WTC11 (cell line): ENCODE data around the gene PPP6C. TPM values are rescaled to one million over a fixed set of nuclear protein-coding genes. Genes with fewer than 3 reads are reported as not detected.

Experiments used
- ATAC-seq: fragments of 200-7000 bp; cut with Tn5 transposase; 2 replicates; pipeline ENCODE4 v1.10.0; 2021; ENCODE audit warnings: mild to moderate bottlenecking, moderate library complexity
- CTCF ChIA-PET: fragments of 300-600 bp; sonication (Branson Sonifier 250); formaldehyde crosslinking; loops from one replicate; lab custom pipeline; 2021; ENCODE audit warnings: antibody characterized with exemption; lab: Charles Lee
- POLR2A ChIA-PET: fragments of 350-600 bp; sonication (Branson Sonifier 250); formaldehyde crosslinking; loops from one replicate; lab custom pipeline; 2021; ENCODE audit warnings: antibody characterized with exemption; lab: Charles Lee
- DNase-seq: peaks from one replicate; pipeline ENCODE4 v3.0.0; 2021; ENCODE audit warnings: low spot score
- H3K27ac Mint-ChIP-seq: 2 replicates; pipeline ENCODE4 v1.8.0; 2021; ENCODE audit warnings: mixed read lengths
- H3K27me3 Mint-ChIP-seq: 2 replicates; pipeline ENCODE4 v1.8.0; 2021; ENCODE audit warnings: low read depth, mild to moderate bottlenecking, moderate library complexity, mixed read lengths
- H3K36me3 Mint-ChIP-seq: 2 replicates; pipeline ENCODE4 v1.8.0; 2021; ENCODE audit warnings: mixed read lengths
- H3K4me1 Mint-ChIP-seq: 2 replicates; pipeline ENCODE4 v1.8.0; 2022; ENCODE audit warnings: mixed read lengths
- H3K4me3 Mint-ChIP-seq: 2 replicates; pipeline ENCODE4 v1.8.0; 2021; ENCODE audit warnings: mild to moderate bottlenecking, moderate library complexity, mixed read lengths
- H3K9me3 Mint-ChIP-seq: 2 replicates; pipeline ENCODE4 v1.8.0; 2021; ENCODE audit warnings: mixed read lengths
- ARID4B ChIP-seq: sonication (generic); formaldehyde crosslinking; IDR thresholded peaks from 2 replicates; pipeline ENCODE4 v1.8.0; 2023; ENCODE audit warnings: missing genetic modification reagents, mild to moderate bottlenecking, borderline replicate concordance
- CBFB ChIP-seq: sonication (generic); formaldehyde crosslinking; IDR thresholded peaks from 2 replicates; pipeline ENCODE4 v1.8.1; 2022; ENCODE audit warnings: mild to moderate bottlenecking, low read depth, missing genetic modification reagents
- CTCF ChIP-seq: fragments of 200-600 bp; IDR thresholded peaks from 2 replicates; pipeline ENCODE4 v1.8.0; 2022; ENCODE audit warnings: antibody characterized with exemption
- E2F5 ChIP-seq: sonication (generic); formaldehyde crosslinking; IDR thresholded peaks from 2 replicates; pipeline ENCODE4 v1.8.1; 2022; ENCODE audit warnings: mild to moderate bottlenecking, moderate library complexity, missing genetic modification reagents
- ELF4 ChIP-seq: sonication (generic); formaldehyde crosslinking; IDR thresholded peaks from 2 replicates; pipeline ENCODE4 v1.8.1; 2022; ENCODE audit warnings: low read depth, mild to moderate bottlenecking, moderate library complexity, missing genetic modification reagents
- HMGA2 ChIP-seq: fragments of 250-450 bp; sonication (Bioruptor Pico); IDR thresholded peaks from 2 replicates; pipeline ENCODE4 v1.4.0; 2021; ENCODE audit warnings: mild to moderate bottlenecking, moderate library complexity
- IRF1 ChIP-seq: sonication (generic); formaldehyde crosslinking; IDR thresholded peaks from 2 replicates; pipeline ENCODE4 v1.8.0; 2023; ENCODE audit warnings: missing genetic modification reagents
- IRF2 ChIP-seq: sonication (generic); formaldehyde crosslinking; IDR thresholded peaks from 2 replicates; pipeline ENCODE4 v1.8.0; 2022; ENCODE audit warnings: low read depth, missing genetic modification reagents, borderline replicate concordance
- OVOL2 ChIP-seq: fragments of 250-450 bp; sonication (Bioruptor Pico); IDR thresholded peaks from 2 replicates; pipeline ENCODE4 v1.9.0; 2021; ENCODE audit warnings: mild to moderate bottlenecking, borderline replicate concordance
- PRDM15 ChIP-seq: sonication (generic); formaldehyde crosslinking; IDR thresholded peaks from 2 replicates; pipeline ENCODE4 v1.8.0; 2022; ENCODE audit warnings: missing genetic modification reagents
- SMAD3 ChIP-seq: sonication (generic); formaldehyde crosslinking; IDR thresholded peaks from 2 replicates; pipeline ENCODE4 v1.8.0; 2022; ENCODE audit warnings: missing genetic modification reagents, mild to moderate bottlenecking, borderline replicate concordance
- ZSCAN18 ChIP-seq: fragments of 250-450 bp; sonication (Bioruptor Pico); IDR thresholded peaks from 2 replicates; pipeline ENCODE4 v2.1.2; 2022; ENCODE audit warnings: mild to moderate bottlenecking, moderate library complexity
- total RNA-seq: library from RNA; stranded (reverse); gene quantifications from 3 replicates; pipeline ENCODE4 v1.2.3, GENCODE V29; 2021

PPP6C gene
- total RNA-seq, 1 experiment from 2014 or later = 40.9 TPM

- no peak overlapping the region for H3K27ac Mint-ChIP-seq
- DNase-seq (no peak), ATAC-seq (no peak)
- no peaks in the 10 kb centered on the region for H3K27me3 Mint-ChIP-seq
- TF ChIP-seq CBFB (CRISPR knock-in tag) (no peak), SMAD3 (CRISPR knock-in tag) (no peak), IRF2 (CRISPR knock-in tag) (no peak), ELF4 (CRISPR knock-in tag) (no peak), OVOL2 (no peak)
- POLR2A ChIA-PET = interaction anchor here (0.6 kb wide), 1 partner anchor 17 kb away, joined by 4 read pairs; no protein-coding TSS in a partner anchor
- peaks cover 24% of the 10 kb centered on the region for H3K36me3 Mint-ChIP-seq
- H3K4me1 Mint-ChIP-seq = peaks cover 13% of the 10 kb centered on the region
- H3K9me3 Mint-ChIP-seq = no peaks in the 10 kb centered on the region
- H3K4me3 Mint-ChIP-seq = no peak overlapping the region
- CTCF ChIA-PET = interaction anchor here (0.6 to 1.6 kb wide), 5 partner anchors 15 to 371 kb away, joined by 3 to 5 read pairs (median 3); partner anchors contain the start of gene OLFML2A
These were observed 42.1 kb downstream of the PPP6C start for GRCh38 chr9:125147401-125147951.

GRCh38 chr9:125146247-125146646 lies 43.4 kb downstream of the PPP6C start:
- H3K4me3 Mint-ChIP-seq = no peak overlapping the region
- no peaks in the 10 kb centered on the region for H3K9me3 Mint-ChIP-seq
- CTCF ChIA-PET = interaction anchor here (0.6 kb wide), 1 partner anchor 372 kb away, joined by 4 read pairs; no protein-coding TSS in a partner anchor
- POLR2A ChIA-PET = no interaction called here
- H3K4me1 Mint-ChIP-seq = peaks cover 14% of the 10 kb centered on the region
- no peak for DNase-seq
- TF ChIP-seq ZSCAN18 (CRISPR knock-in tag) = no peak
- TF ChIP-seq PRDM15 (CRISPR knock-in tag) = no peak
- TF ChIP-seq HMGA2 (CRISPR knock-in tag) = no peak
- TF ChIP-seq IRF1 = no peak
- no peak for TF ChIP-seq ARID4B (CRISPR knock-in tag)
- no peak for TF ChIP-seq CTCF
- TF ChIP-seq E2F5 (CRISPR knock-in tag) = no peak
- ATAC-seq = no peak
- H3K27me3 Mint-ChIP-seq = no peaks in the 10 kb centered on the region
- H3K36me3 Mint-ChIP-seq = peaks cover 16% of the 10 kb centered on the region
- 0 out of 2 replicates have a peak overlapping the region, but pooled peaks have one; percentile 16 for H3K27ac Mint-ChIP-seq
